ENCODE measurements around the gene SMYD3.
A peak's percentile ranks its signal among the peaks of the same experiment; 100 is the strongest.

Gene SMYD3

GRCh38 chr1:245753807-245754206, 753.3 kb downstream of the SMYD3 start:
- in situ Hi-C loops (cut with HindIII; ENCODE audit: low pct_ligation_motif_present, low sequenced_read_pairs), result no loop called here
- no peak overlapping the region for H3K27ac ChIP-seq
- no peak for DNase-seq
- H3K4me3 ChIP-seq (ENCODE audit: low read depth, low read length), result no peak overlapping the region
- no peaks in the 10 kb centered on the region for H3K36me3 ChIP-seq (replicated peaks)
- no peaks in the 10 kb centered on the region for H3K27me3 ChIP-seq (replicated peaks)
- TF ChIP-seq, protein P1, sequence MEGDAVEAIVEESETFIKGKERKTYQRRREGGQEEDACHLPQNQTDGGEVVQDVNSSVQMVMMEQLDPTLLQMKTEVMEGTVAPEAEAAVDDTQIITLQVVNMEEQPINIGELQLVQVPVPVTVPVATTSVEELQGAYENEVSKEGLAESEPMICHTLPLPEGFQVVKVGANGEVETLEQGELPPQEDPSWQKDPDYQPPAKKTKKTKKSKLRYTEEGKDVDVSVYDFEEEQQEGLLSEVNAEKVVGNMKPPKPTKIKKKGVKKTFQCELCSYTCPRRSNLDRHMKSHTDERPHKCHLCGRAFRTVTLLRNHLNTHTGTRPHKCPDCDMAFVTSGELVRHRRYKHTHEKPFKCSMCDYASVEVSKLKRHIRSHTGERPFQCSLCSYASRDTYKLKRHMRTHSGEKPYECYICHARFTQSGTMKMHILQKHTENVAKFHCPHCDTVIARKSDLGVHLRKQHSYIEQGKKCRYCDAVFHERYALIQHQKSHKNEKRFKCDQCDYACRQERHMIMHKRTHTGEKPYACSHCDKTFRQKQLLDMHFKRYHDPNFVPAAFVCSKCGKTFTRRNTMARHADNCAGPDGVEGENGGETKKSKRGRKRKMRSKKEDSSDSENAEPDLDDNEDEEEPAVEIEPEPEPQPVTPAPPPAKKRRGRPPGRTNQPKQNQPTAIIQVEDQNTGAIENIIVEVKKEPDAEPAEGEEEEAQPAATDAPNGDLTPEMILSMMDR (IDR thresholded peaks at IDR 0.05; ENCODE audit: low read depth, low read length, missing control alignments), result no peak

DNA sequence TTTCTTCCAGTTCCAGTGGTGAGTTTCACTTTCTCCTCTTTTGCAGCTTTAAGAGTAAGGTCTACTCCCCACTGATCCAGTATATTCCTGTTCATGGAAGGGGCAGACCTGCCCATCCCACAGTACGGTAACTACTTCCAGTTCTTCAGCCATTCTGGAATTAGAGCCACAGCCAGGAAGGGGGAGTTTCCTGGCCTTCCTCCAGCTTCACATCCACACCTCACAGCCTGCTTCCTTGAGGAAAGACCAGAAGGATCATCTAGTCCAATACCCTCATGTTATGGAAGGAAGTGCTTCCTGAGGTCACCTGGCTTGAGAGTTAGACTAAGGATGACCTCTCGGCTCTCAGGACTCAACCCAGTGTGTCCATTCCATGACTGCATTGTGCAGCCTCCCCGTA, 754.5 kb downstream of the SMYD3 start:
- TF ChIP-seq, protein P1 (IDR thresholded peaks at IDR 0.05; ENCODE audit: low read depth, low read length, missing control alignments), result no peak
- Histone ChIP-seq H3K27me3 (replicated peaks) (no peaks in the 10 kb centered on the region), H3K27ac (no peak overlapping the region), H3K36me3 (replicated peaks) (no peaks in the 10 kb centered on the region), H3K4me3 (ENCODE audit: low read depth, low read length) (no peak overlapping the region)
- in situ Hi-C loops (cut with HindIII; ENCODE audit: low pct_ligation_motif_present, low sequenced_read_pairs), result no loop called here
- no peak for DNase-seq

DNA sequence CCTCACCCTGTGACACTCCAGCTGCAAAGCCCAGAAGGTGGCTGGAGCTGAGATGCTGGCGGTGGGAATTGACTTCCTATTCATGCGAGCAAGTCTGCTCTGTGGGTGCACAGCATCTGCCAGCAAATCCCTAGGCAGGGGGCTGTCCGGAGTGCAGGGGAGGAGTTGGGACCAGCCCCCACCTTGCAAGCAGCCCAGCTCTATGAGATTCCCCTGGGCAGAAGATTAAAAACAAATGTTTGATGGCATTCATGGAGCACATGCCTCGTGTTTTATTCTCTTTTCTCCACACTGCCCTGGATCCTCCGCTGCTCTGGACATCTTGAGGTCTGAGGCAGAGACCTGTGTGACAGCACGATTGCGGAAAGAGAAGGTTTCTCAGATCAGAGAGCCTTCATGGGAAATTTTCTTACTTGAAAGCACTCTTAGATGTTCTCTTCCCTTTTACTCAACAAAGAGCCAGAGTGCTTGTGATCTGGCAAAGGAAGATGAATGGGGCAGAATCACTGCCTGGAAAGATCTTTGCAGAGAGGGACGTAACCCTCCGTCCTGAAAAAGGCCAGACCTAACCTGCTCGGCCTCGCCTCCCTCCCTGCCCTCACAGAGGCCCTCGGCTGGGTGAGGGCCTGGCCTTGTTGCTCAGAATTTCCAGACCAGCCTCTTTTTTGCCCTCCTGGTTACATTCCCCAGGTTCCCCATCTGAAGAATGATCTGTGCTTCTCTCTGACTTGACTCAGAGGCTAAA, 755.2 kb downstream of the SMYD3 start:
- in situ Hi-C loops (cut with HindIII; ENCODE audit: low pct_ligation_motif_present, low sequenced_read_pairs), result no loop called here
- no peak for DNase-seq
- Histone ChIP-seq H3K27me3 (replicated peaks) (no peaks in the 10 kb centered on the region), H3K27ac (no peak overlapping the region), H3K36me3 (replicated peaks) (no peaks in the 10 kb centered on the region), H3K4me3 (ENCODE audit: low read depth, low read length) (no peak overlapping the region)
- TF ChIP-seq, protein P1 (IDR thresholded peaks at IDR 0.05; ENCODE audit: low read depth, low read length, missing control alignments), result no peak

- Histone ChIP-seq H3K27ac (no peak overlapping the region), H3K36me3 (replicated peaks) (no peaks in the 10 kb centered on the region), H3K4me3 (ENCODE audit: low read depth, low read length) (no peak overlapping the region), H3K27me3 (replicated peaks) (no peaks in the 10 kb centered on the region)
- TF ChIP-seq, protein P1 (IDR thresholded peaks at IDR 0.05; ENCODE audit: low read depth, low read length, missing control alignments), result no peak
- in situ Hi-C loops (cut with HindIII; ENCODE audit: low pct_ligation_motif_present, low sequenced_read_pairs), result no loop called here
- peak; percentile 37 for DNase-seq
Measured at GRCh38 chr1:245751116-245751515, 756.0 kb downstream of the SMYD3 start.

DNA sequence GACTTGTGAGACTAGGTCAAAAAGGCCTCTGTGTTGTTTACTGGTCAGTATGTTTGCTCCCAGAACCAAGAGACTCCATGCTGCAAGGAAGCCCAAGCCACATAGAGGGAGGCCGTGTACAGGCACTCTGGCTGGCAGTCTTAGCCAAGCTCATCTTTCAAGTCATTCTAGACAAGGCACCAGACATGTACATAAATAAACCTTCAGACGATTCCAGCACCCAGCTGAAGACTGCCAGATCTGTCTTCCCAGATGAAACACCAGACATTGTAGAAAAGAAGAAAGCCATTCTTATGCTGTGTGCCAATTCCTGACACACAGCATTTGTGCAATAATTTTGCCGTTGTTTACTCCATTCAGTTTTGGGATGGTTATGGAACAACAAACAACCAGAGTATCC, 756.8 kb downstream of the SMYD3 start:
- no peak overlapping the region for H3K27ac ChIP-seq
- in situ Hi-C loops (cut with HindIII; ENCODE audit: low pct_ligation_motif_present, low sequenced_read_pairs), result no loop called here
- no peak for DNase-seq
- H3K36me3 ChIP-seq (replicated peaks), result no peaks in the 10 kb centered on the region
- H3K27me3 ChIP-seq (replicated peaks), result no peaks in the 10 kb centered on the region
- TF ChIP-seq, protein P1 (IDR thresholded peaks at IDR 0.05; ENCODE audit: low read depth, low read length, missing control alignments), result no peak
- H3K4me3 ChIP-seq (ENCODE audit: low read depth, low read length), result no peak overlapping the region

GRCh38 chr1:245749053-245749452, 758.0 kb downstream of the SMYD3 start:
- Histone ChIP-seq H3K27ac (no peak overlapping the region), H3K27me3 (replicated peaks) (no peaks in the 10 kb centered on the region), H3K36me3 (replicated peaks) (no peaks in the 10 kb centered on the region), H3K4me3 (ENCODE audit: low read depth, low read length) (no peak overlapping the region)
- in situ Hi-C loops (cut with HindIII; ENCODE audit: low pct_ligation_motif_present, low sequenced_read_pairs), result no loop called here
- TF ChIP-seq, protein P1 (IDR thresholded peaks at IDR 0.05; ENCODE audit: low read depth, low read length, missing control alignments), result no peak
- no peak for DNase-seq
